NB4 (cell line): ENCODE measurements around the gene ERFL.

Experiments used
- DNase-seq: peaks from one replicate; pipeline ENCODE4 v3.0.0; 2010; ENCODE audit warnings: low read depth
- H3K4me3 ChIP-seq: one replicate; pipeline ENCODE4 v1.5.1; 2011; ENCODE audit warnings: mild to moderate bottlenecking, low read depth, low read length, moderate library complexity
- MAX ChIP-seq: IDR thresholded peaks from 2 replicates; pipeline ENCODE4 v1.6.1; 2011; ENCODE audit warnings: low read depth, low read length
- MYC ChIP-seq: IDR thresholded peaks from 2 replicates; pipeline ENCODE4 v1.6.1; 2011; ENCODE audit warnings: low read depth, low read length
- POLR2A ChIP-seq: IDR thresholded peaks from 2 replicates; pipeline ENCODE4 v1.6.1; 2011; ENCODE audit warnings: mild to moderate bottlenecking; ENCODE audit not compliant: insufficient read length; ENCODE audit errors: extremely low read depth
- TF ChIP-seq, protein P1 (sequence below): IDR thresholded peaks from one replicate; pipeline ENCODE4 v1.5.1; 2012; ENCODE audit warnings: low read depth, low read length

Gene ERFL

GRCh38 chr19:41882568-41883462 lies 45.4 kb downstream of the ERFL start, which contains the start of gene ARHGEF1:
TSS of gene ARHGEF1 (plus strand) at chr19:41883184. CDS start at chr19:41888083, 4,899 bp downstream.
- TF ChIP-seq MYC (no peak), POLR2A (no peak), MAX (no peak)
- TF ChIP-seq, protein P1, sequence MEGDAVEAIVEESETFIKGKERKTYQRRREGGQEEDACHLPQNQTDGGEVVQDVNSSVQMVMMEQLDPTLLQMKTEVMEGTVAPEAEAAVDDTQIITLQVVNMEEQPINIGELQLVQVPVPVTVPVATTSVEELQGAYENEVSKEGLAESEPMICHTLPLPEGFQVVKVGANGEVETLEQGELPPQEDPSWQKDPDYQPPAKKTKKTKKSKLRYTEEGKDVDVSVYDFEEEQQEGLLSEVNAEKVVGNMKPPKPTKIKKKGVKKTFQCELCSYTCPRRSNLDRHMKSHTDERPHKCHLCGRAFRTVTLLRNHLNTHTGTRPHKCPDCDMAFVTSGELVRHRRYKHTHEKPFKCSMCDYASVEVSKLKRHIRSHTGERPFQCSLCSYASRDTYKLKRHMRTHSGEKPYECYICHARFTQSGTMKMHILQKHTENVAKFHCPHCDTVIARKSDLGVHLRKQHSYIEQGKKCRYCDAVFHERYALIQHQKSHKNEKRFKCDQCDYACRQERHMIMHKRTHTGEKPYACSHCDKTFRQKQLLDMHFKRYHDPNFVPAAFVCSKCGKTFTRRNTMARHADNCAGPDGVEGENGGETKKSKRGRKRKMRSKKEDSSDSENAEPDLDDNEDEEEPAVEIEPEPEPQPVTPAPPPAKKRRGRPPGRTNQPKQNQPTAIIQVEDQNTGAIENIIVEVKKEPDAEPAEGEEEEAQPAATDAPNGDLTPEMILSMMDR: no peak
- H3K4me3 ChIP-seq: peak within 1 kb of the TSS; percentile 91
- peak; percentile 69 for DNase-seq

- DNase-seq: no peak
- TF ChIP-seq MYC: no peak
- TF ChIP-seq, protein P1: no peak
- no peak for TF ChIP-seq MAX
- TF ChIP-seq POLR2A: no peak
- no peak overlapping the region for H3K4me3 ChIP-seq
Measured at GRCh38 chr19:41880329-41880708, 47.9 kb downstream of the ERFL start.

GRCh38 chr19:41879670-41880328 lies 48.5 kb downstream of the ERFL start:
- no peak for TF ChIP-seq MYC
- TF ChIP-seq, protein P1: no peak
- no peak for TF ChIP-seq POLR2A
- no peak for TF ChIP-seq MAX
- H3K4me3 ChIP-seq: no peak overlapping the region
- no peak for DNase-seq

GRCh38 chr19:41879080-41879479 lies 49.2 kb downstream of the ERFL start:
- no peak for DNase-seq
- no peak overlapping the region for H3K4me3 ChIP-seq
- TF ChIP-seq MYC: no peak
- TF ChIP-seq POLR2A: no peak

- peak overlapping the region; percentile 11 for H3K4me3 ChIP-seq
Measured at GRCh38 chr19:41877916-41878905, 50.0 kb downstream of the ERFL start.

More at GRCh38 chr19:41877916-41878905, 50.0 kb downstream of the ERFL start:
- TF ChIP-seq MAX: no peak
- TF ChIP-seq MYC: no peak
- TF ChIP-seq POLR2A: no peak
- TF ChIP-seq, protein P1: no peak
- DNase-seq: no peak
